Neural cell (in vitro differentiated cells): ENCODE results near the gene ATP8B4. TPM values are rescaled to one million over a fixed set of nuclear protein-coding genes. Genes with fewer than 3 reads are reported as not detected.

ENCODE experiments used
- H2AFZ ChIP-seq: fragments of 200-600, 300-800 bp; sonication (generic), shearing (Covaris generic); 2 replicates; pipeline ENCODE4 v1.6.0; 2014; ENCODE audit warnings: low read depth, mild to moderate bottlenecking, antibody characterized with exemption, low read length, moderate library complexity
- H3F3A ChIP-seq: fragments of 200-600 bp; shearing (Covaris generic); 2 replicates; pipeline ENCODE4 v1.6.1; 2016; ENCODE audit warnings: mild to moderate bottlenecking, moderate library complexity, mixed read lengths, antibody characterized with exemption, low read length; ENCODE audit not compliant: insufficient read depth, poor library complexity, severe bottlenecking
- H3K27ac ChIP-seq: fragments of 200-600, 300-800 bp; sonication (generic), shearing (Covaris generic); 2 replicates; pipeline ENCODE4 v1.5.1; 2014; ENCODE audit warnings: mild to moderate bottlenecking, low read length, moderate library complexity
- H3K27me3 ChIP-seq: fragments of 300-800, 200-600 bp; sonication (generic), shearing (Covaris generic); 2 replicates; pipeline ENCODE4 v1.6.0; 2014; ENCODE audit warnings: mild to moderate bottlenecking, low read depth, low read length, moderate library complexity; ENCODE audit not compliant: insufficient read depth
- H3K36me3 ChIP-seq: fragments of 300-800, 200-600 bp; sonication (generic), shearing (Covaris generic); 2 replicates; pipeline ENCODE4 v1.5.1; 2014; ENCODE audit warnings: mild to moderate bottlenecking, antibody characterized with exemption, low read length, moderate library complexity; ENCODE audit not compliant: insufficient read depth
- H3K4me2 ChIP-seq: fragments of 300-800, 200-600 bp; sonication (generic), shearing (Covaris generic); 2 replicates; pipeline ENCODE4 v1.6.0; 2014; ENCODE audit warnings: mild to moderate bottlenecking, low read length
- H3K4me3 ChIP-seq: fragments of 300-800, 200-600 bp; sonication (generic), shearing (Covaris generic); 2 replicates; pipeline ENCODE4 v1.5.1; 2014; ENCODE audit warnings: mild to moderate bottlenecking, low read length, moderate library complexity
- H3K79me2 ChIP-seq: fragments of 200-600 bp; shearing (Covaris generic); replicated peaks from 2 replicates; pipeline ENCODE4 v1.6.0; 2014; ENCODE audit warnings: mild to moderate bottlenecking, low read length, moderate library complexity; ENCODE audit not compliant: insufficient read depth
- H3K9ac ChIP-seq: fragments of 300-800, 200-600 bp; sonication (generic), shearing (Covaris generic); 2 replicates; pipeline ENCODE4 v1.6.1; 2016; ENCODE audit warnings: mild to moderate bottlenecking, low read length, mixed read lengths
- H3K9me2 ChIP-seq: fragments of 200-600 bp; shearing (Covaris generic); 2 replicates; pipeline ENCODE4 v1.6.1; 2016; ENCODE audit warnings: mild to moderate bottlenecking, low read length, mixed read lengths; ENCODE audit not compliant: insufficient read depth
- H3K9me3 ChIP-seq: fragments of 200-600, 300-800 bp; sonication (generic), shearing (Covaris generic); 2 replicates; pipeline ENCODE4 v1.6.1; 2016; ENCODE audit warnings: mild to moderate bottlenecking, mixed run types, low read length, moderate library complexity, mixed read lengths
- H4K20me1 ChIP-seq: fragments of 200-600 bp; shearing (Covaris generic); 2 replicates; pipeline ENCODE4 v1.6.1; 2016; ENCODE audit warnings: mild to moderate bottlenecking, mixed run types; ENCODE audit not compliant: insufficient read depth
- EP300 ChIP-seq: fragments of 450-650 bp; conservative IDR thresholded peaks from 2 replicates; pipeline ENCODE4 v1.6.1; 2014; ENCODE audit warnings: antibody characterized with exemption, mild to moderate bottlenecking, moderate library complexity; ENCODE audit not compliant: poor library complexity, severe bottlenecking
- EZH2 ChIP-seq: fragments of 200-600, 300-800 bp; shearing (Covaris generic), sonication (generic); IDR thresholded peaks from 2 replicates; pipeline ENCODE4 v1.6.1; 2014; ENCODE audit warnings: antibody characterized with exemption, low read length, borderline replicate concordance, mild to moderate bottlenecking; ENCODE audit not compliant: insufficient read depth, poor library complexity, severe bottlenecking
- MXI1 ChIP-seq: fragments of 450-650 bp; conservative IDR thresholded peaks from 2 replicates; pipeline ENCODE4 v1.6.1; 2014; ENCODE audit warnings: antibody characterized with exemption, mild to moderate bottlenecking; ENCODE audit not compliant: poor library complexity, severe bottlenecking
- POLR2AphosphoS5 ChIP-seq: IDR thresholded peaks from 2 replicates; pipeline ENCODE4 v1.6.1; 2012
- RAD21 ChIP-seq: fragments of 450-650 bp; conservative IDR thresholded peaks from 2 replicates; pipeline ENCODE4 v1.6.1; 2014; ENCODE audit warnings: antibody characterized with exemption, mild to moderate bottlenecking, moderate library complexity
- REST ChIP-seq: IDR thresholded peaks from 2 replicates; pipeline ENCODE4 v1.6.1; 2012; ENCODE audit warnings: borderline replicate concordance
- SMC3 ChIP-seq: fragments of 450-650 bp; conservative IDR thresholded peaks from 2 replicates; pipeline ENCODE4 v1.6.1; 2014; ENCODE audit warnings: antibody characterized with exemption, mild to moderate bottlenecking, moderate library complexity; ENCODE audit not compliant: poor library complexity
- TAF1 ChIP-seq: IDR thresholded peaks from 2 replicates; pipeline ENCODE4 v1.6.1; 2012; ENCODE audit warnings: low read depth
- polyA plus RNA-seq: library from polyadenylated mRNA; depleted of rRNA; stranded (reverse); fragments of >200 nt; gene quantifications from 2 replicates; pipeline ENCODE4 v1.2.3, GENCODE V29; 2014
- TF ChIP-seq, protein P1 (sequence below): fragments of 450-650 bp; IDR thresholded peaks from 2 replicates; pipeline ENCODE4 v1.5.1; 2014; ENCODE audit warnings: antibody characterized with exemption, mild to moderate bottlenecking, moderate library complexity; ENCODE audit not compliant: poor library complexity, severe bottlenecking

ATP8B4 gene
- polyA plus RNA-seq, 1 donor from 2014 or later: 2.9 TPM

GRCh38 chr15:50059203-50059772, 59.7 kb downstream of the ATP8B4 start:
- H2AFZ ChIP-seq: no peak overlapping the region
- H3K27ac ChIP-seq: no peak overlapping the region
- no peaks in the 10 kb centered on the region for H3K79me2 ChIP-seq
- no peaks in the 10 kb centered on the region for H3K36me3 ChIP-seq
- H3F3A ChIP-seq: no peaks in the 10 kb centered on the region
- H3K4me2 ChIP-seq: no peak overlapping the region
- H3K27me3 ChIP-seq: no peaks in the 10 kb centered on the region
- H3K9me2 ChIP-seq: no peaks in the 10 kb centered on the region
- no peak overlapping the region for H3K9ac ChIP-seq
- no peak overlapping the region for H3K4me3 ChIP-seq
- H4K20me1 ChIP-seq: no peaks in the 10 kb centered on the region
- TF ChIP-seq EZH2 (no peak), MXI1 (no peak), EP300 (no peak)
- no peaks in the 10 kb centered on the region for H3K9me3 ChIP-seq

GRCh38 chr15:50057905-50058639, 61.0 kb downstream of the ATP8B4 start:
- Histone ChIP-seq H3K4me2 (no peak overlapping the region), H3F3A (no peaks in the 10 kb centered on the region), H3K9me2 (no peaks in the 10 kb centered on the region), H3K4me3 (no peak overlapping the region), H3K27me3 (no peaks in the 10 kb centered on the region), H3K27ac (no peak overlapping the region), H3K9ac (no peak overlapping the region), H3K9me3 (peaks cover 3% of the 10 kb centered on the region), H3K36me3 (no peaks in the 10 kb centered on the region), H3K79me2 (no peaks in the 10 kb centered on the region), H2AFZ (no peak overlapping the region), H4K20me1 (no peaks in the 10 kb centered on the region)
- no peak for TF ChIP-seq EP300
- no peak for TF ChIP-seq TAF1
- TF ChIP-seq REST: no peak
- no peak for TF ChIP-seq POLR2AphosphoS5
- TF ChIP-seq MXI1: no peak
- TF ChIP-seq EZH2: no peak
- TF ChIP-seq, protein P1, sequence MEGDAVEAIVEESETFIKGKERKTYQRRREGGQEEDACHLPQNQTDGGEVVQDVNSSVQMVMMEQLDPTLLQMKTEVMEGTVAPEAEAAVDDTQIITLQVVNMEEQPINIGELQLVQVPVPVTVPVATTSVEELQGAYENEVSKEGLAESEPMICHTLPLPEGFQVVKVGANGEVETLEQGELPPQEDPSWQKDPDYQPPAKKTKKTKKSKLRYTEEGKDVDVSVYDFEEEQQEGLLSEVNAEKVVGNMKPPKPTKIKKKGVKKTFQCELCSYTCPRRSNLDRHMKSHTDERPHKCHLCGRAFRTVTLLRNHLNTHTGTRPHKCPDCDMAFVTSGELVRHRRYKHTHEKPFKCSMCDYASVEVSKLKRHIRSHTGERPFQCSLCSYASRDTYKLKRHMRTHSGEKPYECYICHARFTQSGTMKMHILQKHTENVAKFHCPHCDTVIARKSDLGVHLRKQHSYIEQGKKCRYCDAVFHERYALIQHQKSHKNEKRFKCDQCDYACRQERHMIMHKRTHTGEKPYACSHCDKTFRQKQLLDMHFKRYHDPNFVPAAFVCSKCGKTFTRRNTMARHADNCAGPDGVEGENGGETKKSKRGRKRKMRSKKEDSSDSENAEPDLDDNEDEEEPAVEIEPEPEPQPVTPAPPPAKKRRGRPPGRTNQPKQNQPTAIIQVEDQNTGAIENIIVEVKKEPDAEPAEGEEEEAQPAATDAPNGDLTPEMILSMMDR: no peak
- no peak for TF ChIP-seq RAD21
- no peak for TF ChIP-seq SMC3
